Activated T-cell treated with anti-CD3 and anti-CD28 coated beads, Interleukin-2, amount 50 U/mL, for 72 hours (primary cell): ENCODE data around the gene ZNF441. TPM values are rescaled to one million over a fixed set of nuclear protein-coding genes. Genes with fewer than 3 reads are reported as not detected.

Experiments
- ATAC-seq, 2 donors: fragments of 150-1000 bp; cut with Tn5 transposase; replicated peaks in 1 of 2; 2 replicates each; pipeline ENCODE4 v1.10.0; 2021; ENCODE audit warnings: moderate library complexity in 2 of 2, mild to moderate bottlenecking in 1 of 2
- DNase-seq, 2 donors: peaks; one replicate each; pipeline ENCODE4 v3.0.0; 2021 to 2022; ENCODE audit warnings: mixed read lengths in 1 of 2
- H3K27ac Mint-ChIP-seq: one replicate; pipeline ENCODE4 v1.8.0; 2022; ENCODE audit warnings: mild to moderate bottlenecking, moderate library complexity, mixed read lengths
- H3K27me3 Mint-ChIP-seq: one replicate; pipeline ENCODE4 v1.8.0; 2022; ENCODE audit warnings: low read depth, mixed read lengths
- H3K36me3 Mint-ChIP-seq, 2 donors: one replicate each; pipeline ENCODE4 v1.8.0; 2022; ENCODE audit warnings: mixed read lengths in 2 of 2, mild to moderate bottlenecking in 1 of 2; ENCODE audit not compliant: insufficient read depth in 2 of 2
- H3K4me1 Mint-ChIP-seq: one replicate; pipeline ENCODE4 v1.8.0; 2022; ENCODE audit warnings: low read depth, mixed read lengths
- H3K4me3 Mint-ChIP-seq, 2 donors: one replicate each; pipeline ENCODE4 v1.8.0; 2022; ENCODE audit warnings: mild to moderate bottlenecking in 2 of 2, mixed read lengths in 2 of 2, moderate library complexity in 2 of 2
- H3K9me3 Mint-ChIP-seq, 2 donors: one replicate each; pipeline ENCODE4 v1.8.0; 2022; ENCODE audit warnings: mixed read lengths in 2 of 2
- total RNA-seq, 2 donors: library from RNA; stranded (reverse); gene quantifications; one replicate each; pipeline ENCODE4 v1.2.3, GENCODE V29; 2022

ZNF441 gene
- total RNA-seq, 2 donors from 2014 or later = 5.3 to 6.0 TPM

DNA sequence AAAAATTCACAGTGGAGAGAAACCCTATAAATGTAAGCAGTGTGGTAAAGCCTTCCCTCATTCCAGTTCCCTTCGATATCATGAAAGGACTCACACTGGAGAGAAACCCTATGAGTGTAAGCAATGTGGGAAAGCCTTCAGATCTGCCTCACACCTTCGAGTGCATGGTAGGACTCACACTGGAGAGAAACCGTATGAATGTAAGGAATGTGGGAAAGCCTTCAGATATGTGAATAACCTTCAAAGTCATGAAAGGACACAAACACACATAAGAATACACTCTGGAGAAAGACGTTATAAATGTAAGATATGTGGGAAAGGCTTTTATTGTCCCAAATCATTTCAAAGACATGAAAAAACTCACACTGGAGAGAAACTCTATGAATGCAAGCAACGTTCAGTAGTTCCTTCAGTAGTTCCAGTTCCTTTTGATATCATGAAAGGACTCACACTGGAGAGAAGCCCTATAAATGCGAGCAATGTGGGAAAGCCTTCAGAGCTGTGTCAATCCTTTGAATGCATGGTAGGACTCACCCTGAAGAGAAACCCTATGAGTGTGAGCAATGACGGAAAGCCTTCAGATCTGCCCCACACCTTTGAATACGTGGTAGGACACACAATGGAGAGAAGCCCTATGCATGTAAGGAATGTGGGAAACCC is 65.6 kb downstream of the ZNF441 start:
- Mint-ChIP-seq H3K4me1 (peaks cover 14% of the 10 kb centered on the region), H3K27ac (no peak overlapping the region), H3K9me3 (peaks cover 30 to 35% of the 10 kb centered on the region in 2 donors), H3K4me3 (no peak overlapping the region), H3K27me3 (no peaks in the 10 kb centered on the region), H3K36me3 (peaks cover 38 to 78% of the 10 kb centered on the region in 2 donors)
- no peak for ATAC-seq
- no peak for DNase-seq

DNA sequence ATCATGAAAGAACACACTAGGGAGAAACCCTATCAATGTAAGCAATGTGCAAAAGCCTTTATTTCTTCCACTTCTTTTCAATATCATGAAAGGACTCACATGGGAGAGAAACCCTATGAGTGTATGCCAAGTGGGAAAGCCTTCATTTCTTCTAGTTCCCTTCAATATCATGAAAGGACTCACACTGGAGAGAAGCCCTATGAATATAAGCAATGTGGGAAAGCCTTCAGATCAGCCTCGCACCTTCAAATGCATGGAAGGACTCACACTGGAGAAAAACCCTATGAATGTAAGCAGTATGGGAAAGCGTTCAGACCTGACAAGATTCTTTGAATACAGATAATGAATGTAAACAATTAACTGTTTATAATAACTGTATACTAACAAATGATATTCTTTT is 66.7 kb downstream of the ZNF441 start:
- H3K27me3 Mint-ChIP-seq = no peaks in the 10 kb centered on the region
- peaks cover 26 to 35% of the 10 kb centered on the region in 2 donors for H3K9me3 Mint-ChIP-seq
- no peak overlapping the region for H3K4me3 Mint-ChIP-seq
- DNase-seq (no peak), ATAC-seq (no peak)
- no peak overlapping the region for H3K27ac Mint-ChIP-seq
- peaks cover 37 to 68% of the 10 kb centered on the region in 2 donors for H3K36me3 Mint-ChIP-seq
- peaks cover 14% of the 10 kb centered on the region for H3K4me1 Mint-ChIP-seq

Other genes with a start within 250 kb of the ZNF441 start
- 10 to 100 TPM; 35.7 to 44.0 TPM for gene ECSIT, start 237.9 kb upstream of the ZNF441 start, total RNA-seq
- not detected for gene CNN1, start 228.1 kb upstream of the ZNF441 start, total RNA-seq
- 10 to 100 TPM; 50.8 to 50.9 TPM for gene ELOF1, start 207.8 kb upstream of the ZNF441 start, total RNA-seq
- gene ACP5, start 189.4 kb upstream of the ZNF441 start, total RNA-seq = 10 to 100 TPM; 22.9 to 31.5 TPM
- gene ZNF627, start 169.5 kb upstream of the ZNF441 start, total RNA-seq = 1 to 10 TPM; 8.1 to 8.5 TPM
- 1 to 10 TPM; 1.4 to 3.3 TPM for gene ZNF823, start 28.1 kb upstream of the ZNF441 start, total RNA-seq
- gene ZNF491, start 31.5 kb downstream of the ZNF441 start, total RNA-seq = 1 to 10 TPM in 1 of 2 donors, under 1 TPM in 1; 0.46 to 2.4 TPM
- gene ZNF440, start 47.3 kb downstream of the ZNF441 start, total RNA-seq = 10 to 100 TPM; 10.2 to 11.2 TPM
- gene ZNF439, start 81.7 kb downstream of the ZNF441 start, total RNA-seq = 10 to 100 TPM in 1 of 2 donors, 1 to 10 TPM in 1; 5.8 to 10.1 TPM
- gene ZNF69, start 120.8 kb downstream of the ZNF441 start, total RNA-seq = 1 to 10 TPM; 2.0 to 2.6 TPM
- 10 to 100 TPM; 16.0 to 17.2 TPM for gene ZNF700, start 158.1 kb downstream of the ZNF441 start, total RNA-seq
- gene ZNF763, start 198.0 kb downstream of the ZNF441 start, total RNA-seq = 1 to 10 TPM; 1.3 to 2.4 TPM